NK-92 (cell line): ENCODE data around the gene C2orf92.

ENCODE experiments used
- DNase-seq: peaks from one replicate; lab custom pipeline; 2025; ENCODE audit not compliant: unreplicated experiment; lab: John Stamatoyannopoulos, UW

Gene C2orf92

GRCh38 chr2:97726261-97727064 is 57.0 kb downstream of the C2orf92 start:
- no peak for DNase-seq

- DNase-seq: no peak
Measured at GRCh38 chr2:97727296-97727695, 57.8 kb downstream of the C2orf92 start.

DNA sequence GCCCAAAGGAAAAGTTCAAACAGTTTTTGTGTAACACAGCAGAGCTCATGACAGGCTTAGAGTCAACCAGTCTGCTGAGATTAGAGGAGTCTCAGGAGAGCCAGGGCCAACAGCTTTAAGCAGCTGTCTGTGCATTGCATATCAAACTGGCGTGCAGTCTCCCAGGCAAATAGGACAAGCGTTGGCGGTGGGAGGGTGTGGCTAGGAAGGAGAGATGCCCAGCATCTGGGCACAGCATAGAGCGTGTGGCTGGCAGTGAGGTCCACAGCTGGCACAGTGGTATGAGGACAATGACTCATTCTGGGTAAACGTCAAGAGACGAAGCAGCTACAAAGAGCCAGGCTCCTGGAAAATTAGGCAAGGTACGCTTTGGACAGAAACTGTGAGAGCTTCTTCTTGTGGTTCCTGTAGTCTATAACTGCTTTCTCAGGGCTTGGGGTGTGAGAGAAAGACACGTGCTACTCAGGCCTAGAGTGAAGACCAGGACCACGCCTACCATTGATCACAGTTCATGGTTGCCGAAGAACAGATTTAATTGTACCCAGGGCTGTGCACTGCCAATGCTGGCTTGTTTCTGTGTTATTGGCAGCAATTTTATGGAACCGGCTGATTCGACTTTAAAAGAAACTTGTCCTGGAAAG is 58.7 kb downstream of the C2orf92 start:
- no peak for DNase-seq

- no peak for DNase-seq
Measured at GRCh38 chr2:97730245-97730644, 60.7 kb downstream of the C2orf92 start.

DNA sequence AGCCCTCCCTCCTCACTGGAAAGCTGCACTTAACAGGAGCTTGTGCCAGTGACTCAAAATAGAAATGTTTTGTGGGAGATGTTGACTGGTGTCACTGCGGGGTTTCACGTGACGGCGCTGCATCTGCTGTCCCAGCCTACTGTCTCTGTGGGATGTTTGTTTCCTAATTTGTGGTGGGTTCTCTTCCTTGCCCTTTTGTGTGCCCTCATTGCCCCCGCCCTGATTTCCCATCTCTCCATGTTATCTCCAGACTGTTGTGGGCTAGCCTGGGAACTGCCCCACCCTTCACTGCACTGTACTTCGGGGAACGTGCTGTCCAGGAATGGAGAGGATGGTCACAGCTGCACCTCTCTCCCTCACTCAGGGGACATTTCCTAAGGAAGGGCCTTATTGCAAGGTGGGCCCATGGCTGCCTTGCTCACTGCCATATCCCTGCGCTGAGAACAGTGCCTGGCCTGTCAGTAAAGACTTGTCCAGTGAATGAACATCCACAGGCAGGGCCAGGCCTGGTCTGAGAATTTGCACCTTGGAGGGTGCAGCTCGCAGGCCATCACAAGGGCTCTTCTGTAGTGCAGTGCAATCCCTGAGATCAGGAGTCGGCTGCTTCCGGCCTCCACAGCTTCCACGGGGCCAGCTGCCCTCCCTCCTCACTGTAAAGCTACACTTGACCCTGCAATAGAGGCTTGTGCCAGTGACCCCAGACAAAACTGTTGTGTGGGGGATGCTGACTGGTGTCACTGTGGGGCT is 61.9 kb downstream of the C2orf92 start:
- no peak for DNase-seq

GRCh38 chr2:97732436-97733340 is 63.2 kb downstream of the C2orf92 start:
- DNase-seq: no peak

DNA sequence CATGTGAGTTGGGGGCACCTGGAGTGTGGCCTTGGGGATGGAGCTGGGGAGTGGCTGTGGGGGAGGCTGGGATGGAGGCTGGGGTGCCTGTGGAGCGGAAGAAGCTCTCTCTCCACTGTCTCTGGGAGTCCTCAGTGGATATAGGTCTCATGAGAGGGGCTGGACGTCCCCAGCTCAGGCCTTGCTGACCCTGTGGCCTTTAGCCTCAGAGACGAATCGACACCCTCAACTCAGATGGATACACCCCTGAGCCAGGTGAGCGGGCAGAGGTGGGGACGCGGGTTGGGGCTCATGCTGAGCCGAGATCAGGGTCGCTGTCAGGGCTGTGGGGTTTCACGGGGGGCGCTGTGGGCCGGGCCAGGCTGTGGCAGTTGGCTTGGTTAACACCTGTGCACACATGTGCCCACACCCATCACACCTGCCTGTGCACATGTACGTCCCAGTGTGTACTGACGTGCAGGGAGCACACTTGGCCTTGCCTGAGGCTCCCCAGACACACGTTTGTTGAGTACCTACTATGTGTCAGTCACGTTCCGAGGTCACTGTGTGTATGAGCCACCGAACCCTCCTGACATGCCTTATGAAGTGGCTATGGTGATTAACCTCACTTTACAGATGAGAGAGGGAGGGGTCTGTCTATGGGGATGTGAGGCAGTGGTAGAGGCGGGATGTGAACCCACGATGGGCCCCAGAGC is 64.0 kb downstream of the C2orf92 start:
- DNase-seq: no peak

GRCh38 chr2:97734061-97735051 is 64.8 kb downstream of the C2orf92 start:
- no peak for DNase-seq

GRCh38 chr2:97735161-97735561 is 65.6 kb downstream of the C2orf92 start:
- DNase-seq: no peak

DNA sequence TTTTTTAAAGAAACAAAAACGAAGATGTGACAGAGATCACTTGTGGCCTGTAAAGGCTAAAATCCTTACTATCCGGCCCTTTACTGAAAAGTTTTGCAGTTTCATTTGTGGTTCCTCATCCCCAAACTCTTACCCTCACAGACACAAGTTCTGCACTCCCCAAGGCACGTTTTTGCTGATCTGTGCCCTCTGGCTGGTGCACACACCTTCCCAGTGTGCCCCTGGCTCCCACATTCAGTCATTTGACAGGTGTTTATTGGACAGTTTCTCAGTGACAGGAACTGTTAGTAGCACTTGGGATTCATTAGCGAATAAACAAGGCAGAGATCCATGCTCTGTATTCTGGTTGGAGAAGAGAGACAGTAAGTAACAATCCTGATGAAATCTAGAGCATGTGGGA is 66.7 kb downstream of the C2orf92 start:
- no peak for DNase-seq

DNA sequence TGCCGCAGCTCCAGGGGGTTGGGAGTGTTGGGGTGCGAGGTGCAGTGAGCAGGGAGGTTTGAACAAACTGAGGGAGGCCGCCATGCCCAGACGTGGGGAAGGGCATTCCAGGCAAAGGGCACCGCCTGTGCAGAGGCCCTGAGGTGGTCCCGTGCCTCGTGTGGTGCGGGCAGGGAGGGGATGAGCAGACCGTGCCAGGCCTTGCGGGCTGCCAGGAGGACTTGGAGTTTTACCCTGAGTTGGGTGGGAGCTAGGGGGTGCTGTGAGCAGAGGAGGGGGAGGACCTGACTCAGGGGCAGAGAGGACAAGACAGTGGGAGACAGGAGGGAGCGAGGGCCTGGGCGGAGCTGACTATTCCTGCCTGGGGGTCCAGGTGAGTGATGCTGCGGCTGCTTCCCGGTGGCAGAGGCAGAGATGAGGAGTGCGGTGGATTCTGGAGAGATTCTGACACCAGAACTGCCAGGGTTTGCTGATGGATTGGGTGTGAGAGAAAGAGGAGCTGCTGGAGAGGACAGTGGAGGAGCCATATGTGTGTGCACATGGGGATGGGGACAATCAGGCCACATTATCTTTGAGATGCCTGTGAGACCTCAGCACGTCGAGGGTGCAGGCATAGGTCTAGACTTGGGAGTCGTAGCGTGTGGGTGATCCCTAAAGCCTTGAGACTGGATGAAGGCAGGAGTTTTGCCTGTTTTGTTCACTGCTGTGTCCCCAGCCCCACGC is 67.3 kb downstream of the C2orf92 start:
- no peak for DNase-seq

GRCh38 chr2:97737421-97738178 is 68.1 kb downstream of the C2orf92 start:
- DNase-seq: no peak

GRCh38 chr2:97738179-97739019 is 68.9 kb downstream of the C2orf92 start:
- DNase-seq: no peak

GRCh38 chr2:97739020-97739892 is 69.7 kb downstream of the C2orf92 start:
- no peak for DNase-seq

DNA sequence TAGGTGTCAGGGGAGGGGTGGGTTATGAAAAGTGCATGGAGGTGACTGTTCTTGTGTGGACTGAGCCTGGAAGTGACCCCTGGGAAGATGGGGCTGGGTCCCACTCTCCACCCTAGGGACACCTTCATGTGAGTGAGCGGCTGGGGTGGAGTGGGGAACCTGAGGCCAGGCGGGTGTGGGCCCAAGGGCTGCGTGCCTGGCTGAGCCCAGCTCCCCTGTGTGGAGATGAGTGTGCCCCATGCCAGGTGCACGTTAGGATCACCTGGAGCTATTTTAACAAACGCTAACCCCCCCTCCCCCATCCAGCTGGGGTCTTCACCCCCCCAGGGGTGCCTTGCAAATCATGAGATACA is 70.4 kb downstream of the C2orf92 start:
- DNase-seq: no peak

DNA sequence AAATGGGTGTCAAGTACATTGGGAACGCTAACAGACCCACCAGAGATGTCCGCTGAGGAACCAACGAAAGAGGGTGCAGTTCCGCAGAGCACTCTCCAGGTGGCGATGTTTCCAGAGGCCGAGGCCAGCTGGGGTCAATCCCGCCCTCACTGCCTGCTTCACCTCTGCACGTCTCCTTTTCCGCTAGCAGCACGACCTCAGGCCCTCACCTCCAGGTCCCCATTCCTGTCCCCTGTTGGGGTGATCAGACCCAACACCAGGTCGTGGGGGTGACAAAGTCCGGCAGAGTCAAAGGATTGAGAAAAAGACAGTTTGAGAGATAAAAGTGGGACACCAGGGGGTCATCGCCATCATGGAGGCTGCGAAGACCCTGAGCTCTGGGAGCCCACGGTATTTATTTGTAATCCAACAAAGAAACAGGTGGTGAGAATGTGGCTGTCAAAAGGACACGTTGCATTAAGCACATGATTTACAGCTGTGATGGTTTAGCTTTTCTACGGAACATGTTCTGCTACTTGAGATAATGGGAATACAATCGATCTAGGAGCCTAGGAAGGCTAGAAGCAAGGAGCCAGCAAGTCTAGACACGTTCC is 71.2 kb downstream of the C2orf92 start:
- no peak for DNase-seq
